IMR-90 (cell line): ENCODE measurements around the gene AHDC1. TPM values are rescaled to one million over a fixed set of nuclear protein-coding genes. Genes with fewer than 3 reads are reported as not detected.

Experiments
- ATAC-seq: fragments of 200-7000 bp; cut with Tn5 transposase; 2 replicates; pipeline ENCODE4 v1.9.1; 2020; ENCODE audit warnings: low read depth, mild to moderate bottlenecking, moderate library complexity
- BruUV-seq: library from RNA; stranded (reverse); fragments of 400-500 nt; replicated peaks from 2 replicates; lab custom pipeline; 2021; lab: Mats Ljungman, UMichigan
- CTCF ChIA-PET: fragments of 300-600 bp; formaldehyde crosslinking; extraction: SDS; loops from one replicate; lab custom pipeline; 2021; ENCODE audit warnings: antibody characterized with exemption; lab: Yijun Ruan, JAX
- POLR2A ChIA-PET: fragments of 300-600 bp; sonication (Branson Sonifier 250); formaldehyde crosslinking; loops from one replicate; lab custom pipeline; 2022; ENCODE audit warnings: antibody characterized with exemption; ENCODE audit not compliant: unreplicated experiment; lab: Charles Lee
- DNase-seq: peaks from one replicate; pipeline ENCODE4 v3.0.0; 2013
- H2AFZ ChIP-seq: replicated peaks from 2 replicates; pipeline ENCODE3; 2013; ENCODE audit warnings: low read length, mild to moderate bottlenecking; ENCODE audit not compliant: poor library complexity
- H2AK5ac ChIP-seq: 2 replicates; pipeline ENCODE4 v1.6.1; 2013; ENCODE audit warnings: low read depth, low read length, inconsistent platforms
- H2AK9ac ChIP-seq: replicated peaks from 2 replicates; pipeline ENCODE3; 2013; ENCODE audit warnings: mild to moderate bottlenecking, low read depth, low read length, moderate library complexity; ENCODE audit not compliant: poor library complexity
- H2BK120ac ChIP-seq: 2 replicates; pipeline ENCODE4 v1.6.1; 2013; ENCODE audit warnings: low read depth, low read length, inconsistent platforms
- H2BK15ac ChIP-seq: 3 replicates; pipeline ENCODE4 v1.6.1; 2013; ENCODE audit warnings: low read depth, low read length, inconsistent platforms
- H2BK20ac ChIP-seq: 2 replicates; pipeline ENCODE4 v1.6.1; 2013; ENCODE audit warnings: low read depth, mild to moderate bottlenecking, inconsistent platforms, low read length, moderate library complexity
- H2BK5ac ChIP-seq: 2 replicates; pipeline ENCODE4 v1.6.1; 2013; ENCODE audit warnings: mild to moderate bottlenecking, low read depth, low read length, inconsistent platforms; ENCODE audit not compliant: poor library complexity, severe bottlenecking
- H3K14ac ChIP-seq: replicated peaks from 2 replicates; pipeline ENCODE4 v1.6.1; 2013; ENCODE audit warnings: low read depth, low read length, inconsistent platforms
- H3K18ac ChIP-seq: 2 replicates; pipeline ENCODE4 v1.6.1; 2013; ENCODE audit warnings: low read depth, low read length, control low read depth
- H3K23ac ChIP-seq: 2 replicates; pipeline ENCODE4 v1.6.1; 2013; ENCODE audit warnings: low read depth, low read length, inconsistent platforms
- H3K27ac ChIP-seq: 2 replicates; pipeline ENCODE4 v1.5.1; 2013; ENCODE audit warnings: mild to moderate bottlenecking, control low read depth, low read length; ENCODE audit not compliant: insufficient read depth
- H3K27me3 ChIP-seq: 2 replicates; pipeline ENCODE4 v1.6.1; 2013; ENCODE audit warnings: low read length; ENCODE audit not compliant: control insufficient read depth, insufficient read depth
- H3K36me3 ChIP-seq: 2 replicates; pipeline ENCODE4 v1.6.1; 2013; ENCODE audit warnings: low read length, mixed read lengths; ENCODE audit not compliant: control insufficient read depth, insufficient read depth
- H3K4ac ChIP-seq: 2 replicates; pipeline ENCODE4 v1.6.1; 2013; ENCODE audit warnings: low read depth, low read length, inconsistent platforms
- H3K4me1 ChIP-seq: 2 replicates; pipeline ENCODE4 v1.6.1; 2013; ENCODE audit warnings: low read length, mixed read lengths; ENCODE audit not compliant: control insufficient read depth, insufficient read depth
- H3K4me2 ChIP-seq: 2 replicates; pipeline ENCODE4 v1.6.1; 2013; ENCODE audit warnings: low read depth, mild to moderate bottlenecking, control low read depth, low read length, moderate library complexity
- H3K4me3 ChIP-seq: 2 replicates; pipeline ENCODE4 v1.5.1; 2013; ENCODE audit warnings: low read depth, mild to moderate bottlenecking, control low read depth, low read length, moderate library complexity; ENCODE audit not compliant: insufficient read depth
- H3K56ac ChIP-seq: 2 replicates; pipeline ENCODE4 v1.6.1; 2013; ENCODE audit warnings: low read length, inconsistent platforms; ENCODE audit not compliant: insufficient read depth; ENCODE audit errors: extremely low read depth
- H3K79me1 ChIP-seq, 2 experiments: 2 replicates each; pipeline ENCODE4 v1.6.1; 2013; ENCODE audit warnings: low read length in 2 of 2, inconsistent platforms in 1 of 2, low read depth in 1 of 2
- H3K9ac ChIP-seq: 2 replicates; pipeline ENCODE4 v1.6.1; 2013; ENCODE audit warnings: low read depth, low read length, control low read depth
- H3K9me1 ChIP-seq: 2 replicates; pipeline ENCODE4 v1.6.1; 2013; ENCODE audit warnings: low read length, inconsistent platforms; ENCODE audit not compliant: insufficient read depth
- H3K9me3 ChIP-seq: 2 replicates; pipeline ENCODE4 v1.6.1; 2013; ENCODE audit warnings: low read length; ENCODE audit not compliant: control insufficient read depth, insufficient read depth
- H4K20me1 ChIP-seq: 2 replicates; pipeline ENCODE4 v1.6.1; 2013; ENCODE audit warnings: low read length, inconsistent platforms; ENCODE audit not compliant: insufficient read depth
- H4K5ac ChIP-seq: 2 replicates; pipeline ENCODE4 v1.6.1; 2013; ENCODE audit warnings: mild to moderate bottlenecking, low read depth, low read length, control low read depth
- H4K8ac ChIP-seq, 2 experiments: 2 replicates each; pipeline ENCODE4 v1.6.1; 2013; ENCODE audit warnings: low read depth in 2 of 2, low read length in 2 of 2, control low read depth in 1 of 2, inconsistent platforms in 1 of 2
- H4K91ac ChIP-seq: 2 replicates; pipeline ENCODE4 v1.6.1; 2013; ENCODE audit warnings: low read depth, low read length, inconsistent platforms; ENCODE audit not compliant: insufficient read depth
- BHLHE40 ChIP-seq: fragments of 150-350 bp; IDR thresholded peaks from 2 replicates; pipeline ENCODE4 v1.6.1; 2016; ENCODE audit warnings: mild to moderate bottlenecking, low read depth, low read length
- CEBPB ChIP-seq: IDR thresholded peaks from 2 replicates; pipeline ENCODE4 v1.6.1; 2012; ENCODE audit warnings: low read depth, low read length, improper control_type of control experiment
- CHD1 ChIP-seq: IDR thresholded peaks from 2 replicates; pipeline ENCODE4 v1.6.1; 2012; ENCODE audit warnings: low read depth, low read length, improper control_type of control experiment
- CTCF ChIP-seq: conservative IDR thresholded peaks from 2 replicates; pipeline ENCODE4 v1.5.1; 2012; ENCODE audit warnings: mild to moderate bottlenecking, low read depth, low read length, improper control_type of control experiment
- ELK1 ChIP-seq: fragments of 150-350 bp; IDR thresholded peaks from 2 replicates; pipeline ENCODE4 v1.6.1; 2016; ENCODE audit warnings: low read depth, mild to moderate bottlenecking, low read length, moderate library complexity, borderline replicate concordance
- FOS ChIP-seq: fragments of 150-350 bp; IDR thresholded peaks from 2 replicates; pipeline ENCODE4 v1.6.1; 2016; ENCODE audit warnings: low read depth, low read length
- MAFK ChIP-seq: IDR thresholded peaks from 2 replicates; pipeline ENCODE4 v1.6.1; 2012; ENCODE audit warnings: low read depth, low read length, improper control_type of control experiment
- MAZ ChIP-seq: IDR thresholded peaks from 2 replicates; pipeline ENCODE4 v1.6.1; 2012; ENCODE audit warnings: low read depth, mild to moderate bottlenecking, low read length, improper control_type of control experiment, moderate library complexity, borderline replicate concordance
- MXI1 ChIP-seq: IDR thresholded peaks from 2 replicates; pipeline ENCODE4 v1.6.1; 2012; ENCODE audit warnings: low read depth, mild to moderate bottlenecking, low read length, moderate library complexity, borderline replicate concordance
- NFE2L2 ChIP-seq: fragments of 150-350 bp; IDR thresholded peaks from 2 replicates; pipeline ENCODE4 v1.6.1; 2016; ENCODE audit warnings: low read depth, mild to moderate bottlenecking, low read length
- POLR2A ChIP-seq: IDR thresholded peaks from 2 replicates; pipeline ENCODE4 v1.6.1; 2012; ENCODE audit warnings: mild to moderate bottlenecking, low read depth, low read length
- RAD21 ChIP-seq: IDR thresholded peaks from 2 replicates; pipeline ENCODE4 v1.6.1; 2012; ENCODE audit warnings: low read length, improper control_type of control experiment
- RCOR1 ChIP-seq: IDR thresholded peaks from 2 replicates; pipeline ENCODE4 v1.6.1; 2012; ENCODE audit warnings: mild to moderate bottlenecking, low read length, improper control_type of control experiment; ENCODE audit not compliant: insufficient replicate concordance
- RFX5 ChIP-seq: IDR thresholded peaks from 2 replicates; pipeline ENCODE4 v1.8.0; 2012; ENCODE audit warnings: low read depth, mild to moderate bottlenecking, low read length, moderate library complexity
- SMC3 ChIP-seq: fragments of 150-350 bp; IDR thresholded peaks from 2 replicates; pipeline ENCODE4 v1.6.1; 2016; ENCODE audit warnings: low read depth, mild to moderate bottlenecking, antibody characterized with exemption, low read length, moderate library complexity
- USF2 ChIP-seq: fragments of 150-350 bp; IDR thresholded peaks from 2 replicates; pipeline ENCODE4 v1.6.1; 2017; ENCODE audit warnings: mild to moderate bottlenecking, antibody characterized with exemption, low read length, low read depth
- WGBS, 2 experiments: methylation state at CpG; one replicate each; pipeline versions ENCODE4 v1.1.5 to v1.1.7; 2013; ENCODE audit warnings: missing lambda C conversion rate in 2 of 2; ENCODE audit not compliant: insufficient read length in 1 of 2; ENCODE audit errors: extremely low coverage in 2 of 2; 5-methylcytosine and 5-hydroxymethylcytosine counted together
- dilution Hi-C: fragments of 300-500 bp; cut with HindIII; formaldehyde crosslinking; loops from one replicate; pipeline ENCODE4 v1.14.3; 2018; ENCODE audit warnings: low sequenced_read_pairs; ENCODE audit not compliant: unreplicated experiment
- in situ Hi-C: fragments of 300-500 bp; cut with MboI; formaldehyde crosslinking; loops from 3 replicates; pipeline ENCODE4 v1.14.3; 2019; ENCODE audit warnings: low sequenced_read_pairs, inconsistent platforms, mixed read lengths
- intact Hi-C: fragments of 100-400 bp; cut with micrococcal nuclease; formaldehyde crosslinking; loops from 2 replicates; pipeline ENCODE4 v1.10.0; 2022
- polyA plus RNA-seq, 3 experiments: library from polyadenylated mRNA; depleted of rRNA; stranded (reverse); fragments of >200 nt; gene quantifications; 2 replicates each; pipeline ENCODE4 v1.2.3, GENCODE V29; 2012; ENCODE audit warnings: low replicate concordance in 1 of 3
- total RNA-seq: library from RNA; depleted of rRNA; stranded (reverse); fragments of >200 nt; gene quantifications from 2 replicates; pipeline ENCODE4 v1.2.3, GENCODE V29; 2012

Gene AHDC1
- total and polyA plus RNA-seq, 2 of the 4 experiments (the other 2 are of a cell fraction), result 2.0 to 11.6 TPM

GRCh38 chr1:27492796-27493195, 111.1 kb downstream of the AHDC1 start:
- Histone ChIP-seq H4K8ac (no peak overlapping the region), H3K14ac (no peak overlapping the region), H4K5ac (no peak overlapping the region), H3K23ac (no peak overlapping the region), H3K4ac (no peak overlapping the region), H2BK120ac (no peak overlapping the region), H3K4me2 (no peak overlapping the region), H3K18ac (no peak overlapping the region), H3K36me3 (no peaks in the 10 kb centered on the region), H3K9me3 (no peaks in the 10 kb centered on the region), H4K91ac (no peak overlapping the region), H2AK5ac (no peak overlapping the region), H3K9ac (no peak overlapping the region), H2BK15ac (no peak overlapping the region), H3K4me3 (no peak overlapping the region), H3K9me1 (0 out of 2 replicates have a peak, but pooled peaks cover 3% of the 10 kb centered on the region), H3K79me1 (peaks cover 0 to 18% of the 10 kb centered on the region in 2 experiments; a peak in 1 of 4 replicates), H3K56ac (no peak overlapping the region), H2AK9ac (no peak overlapping the region), H2AFZ (no peak overlapping the region), H3K4me1 (peaks cover 6% of the 10 kb centered on the region), H2BK20ac (no peak overlapping the region), H2BK5ac (no peak overlapping the region), H3K27me3 (no peaks in the 10 kb centered on the region), H3K27ac (no peak overlapping the region), H4K20me1 (peaks cover 17% of the 10 kb centered on the region)
- in situ Hi-C loops, result no loop called here
- DNase-seq (no peak), ATAC-seq (no peak)
- intact Hi-C loops, result no loop called here
- dilution Hi-C loops, result no loop called here
- ChIA-PET CTCF (interaction anchor here (0.6 kb wide), 1 partner anchor 10 kb away, joined by 3 read pairs; no protein-coding TSS in a partner anchor), POLR2A (no interaction called here)
- BruUV-seq, result no TSS peak
- TF ChIP-seq RAD21, result no peak
- no peak for TF ChIP-seq RCOR1
- no peak for TF ChIP-seq FOS
- no peak for TF ChIP-seq CEBPB
- TF ChIP-seq MAFK, result no peak
- TF ChIP-seq POLR2A, result no peak
- TF ChIP-seq MAZ, result no peak
- no peak for TF ChIP-seq USF2
- no peak for TF ChIP-seq BHLHE40
- no peak for TF ChIP-seq CTCF
- TF ChIP-seq NFE2L2, result no peak
- TF ChIP-seq ELK1, result no peak
- TF ChIP-seq RFX5, result no peak
- TF ChIP-seq SMC3, result no peak
- no peak for TF ChIP-seq CHD1
- no peak for TF ChIP-seq MXI1
- 40% methylated on average over 1 of the region's 3 CpGs; no CpG with 5 or more reads in 1 of the 2 experiments for WGBS, 2 experiments
